Measurements from ENCODE around the gene ORM1. TPM values are rescaled to one million over a fixed set of nuclear protein-coding genes. Genes with fewer than 3 reads are reported as not detected.

Gene ORM1
- total RNA-seq, 1 donor, result not detected

GRCh38 chr9:114357360-114357759 lies 34.5 kb downstream of the ORM1 start:
- H3K4me3 ChIP-seq (ENCODE audit: low read depth, low read length), result no peak overlapping the region
- TF ChIP-seq, protein P1, sequence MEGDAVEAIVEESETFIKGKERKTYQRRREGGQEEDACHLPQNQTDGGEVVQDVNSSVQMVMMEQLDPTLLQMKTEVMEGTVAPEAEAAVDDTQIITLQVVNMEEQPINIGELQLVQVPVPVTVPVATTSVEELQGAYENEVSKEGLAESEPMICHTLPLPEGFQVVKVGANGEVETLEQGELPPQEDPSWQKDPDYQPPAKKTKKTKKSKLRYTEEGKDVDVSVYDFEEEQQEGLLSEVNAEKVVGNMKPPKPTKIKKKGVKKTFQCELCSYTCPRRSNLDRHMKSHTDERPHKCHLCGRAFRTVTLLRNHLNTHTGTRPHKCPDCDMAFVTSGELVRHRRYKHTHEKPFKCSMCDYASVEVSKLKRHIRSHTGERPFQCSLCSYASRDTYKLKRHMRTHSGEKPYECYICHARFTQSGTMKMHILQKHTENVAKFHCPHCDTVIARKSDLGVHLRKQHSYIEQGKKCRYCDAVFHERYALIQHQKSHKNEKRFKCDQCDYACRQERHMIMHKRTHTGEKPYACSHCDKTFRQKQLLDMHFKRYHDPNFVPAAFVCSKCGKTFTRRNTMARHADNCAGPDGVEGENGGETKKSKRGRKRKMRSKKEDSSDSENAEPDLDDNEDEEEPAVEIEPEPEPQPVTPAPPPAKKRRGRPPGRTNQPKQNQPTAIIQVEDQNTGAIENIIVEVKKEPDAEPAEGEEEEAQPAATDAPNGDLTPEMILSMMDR (IDR thresholded peaks at IDR 0.05; ENCODE audit: insufficient read depth, low read depth, low read length), result no peak
- no peak for DNase-seq (ENCODE audit: low read depth)

DNA sequence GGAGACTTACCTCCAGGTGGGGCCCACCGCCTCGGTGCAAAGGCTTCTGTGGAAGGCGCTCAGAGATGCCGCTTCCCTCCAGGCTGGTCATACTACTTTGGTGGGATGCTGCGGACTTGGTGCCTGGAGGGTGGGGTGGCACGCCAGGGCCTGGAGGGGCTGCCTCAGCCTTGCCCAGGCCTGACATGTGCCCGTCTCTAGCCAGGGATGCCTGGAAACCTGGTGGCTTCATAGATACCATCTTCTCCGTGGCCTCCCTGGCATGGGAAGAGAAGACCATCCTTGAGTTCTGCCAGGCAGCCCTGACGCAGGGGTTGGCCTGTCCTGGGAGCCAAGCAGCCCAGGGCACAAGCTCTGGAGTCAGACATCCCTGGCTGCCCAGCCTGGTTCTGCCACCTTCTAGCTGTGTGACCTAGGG lies 35.0 kb downstream of the ORM1 start:
- DNase-seq (ENCODE audit: low read depth), result no peak
- TF ChIP-seq, protein P1 (IDR thresholded peaks at IDR 0.05; ENCODE audit: insufficient read depth, low read depth, low read length), result no peak
- H3K4me3 ChIP-seq (ENCODE audit: low read depth, low read length), result no peak overlapping the region

DNA sequence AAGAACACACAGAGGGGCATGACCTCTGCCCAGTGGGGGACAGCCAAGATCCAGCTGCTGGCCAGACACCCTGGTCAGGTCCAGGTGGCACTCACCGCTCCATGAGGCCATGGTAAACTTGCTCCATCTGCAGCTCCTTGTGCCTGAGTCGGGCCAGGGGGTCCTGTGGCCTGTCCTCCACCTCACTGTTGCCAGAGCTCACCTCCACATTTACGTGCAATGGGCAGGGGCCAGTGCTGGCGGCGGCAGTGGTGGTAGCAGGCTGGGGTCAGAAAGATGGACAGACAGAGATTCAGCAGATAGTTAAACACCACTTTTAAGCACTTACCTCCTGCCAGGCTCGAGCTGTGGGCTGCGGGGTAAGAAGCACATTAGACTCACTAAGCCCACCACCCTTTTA lies 36.9 kb downstream of the ORM1 start:
- no peak for DNase-seq (ENCODE audit: low read depth)
- TF ChIP-seq, protein P1 (IDR thresholded peaks at IDR 0.05; ENCODE audit: insufficient read depth, low read depth, low read length), result no peak
- H3K4me3 ChIP-seq (ENCODE audit: low read depth, low read length), result no peak overlapping the region

DNA sequence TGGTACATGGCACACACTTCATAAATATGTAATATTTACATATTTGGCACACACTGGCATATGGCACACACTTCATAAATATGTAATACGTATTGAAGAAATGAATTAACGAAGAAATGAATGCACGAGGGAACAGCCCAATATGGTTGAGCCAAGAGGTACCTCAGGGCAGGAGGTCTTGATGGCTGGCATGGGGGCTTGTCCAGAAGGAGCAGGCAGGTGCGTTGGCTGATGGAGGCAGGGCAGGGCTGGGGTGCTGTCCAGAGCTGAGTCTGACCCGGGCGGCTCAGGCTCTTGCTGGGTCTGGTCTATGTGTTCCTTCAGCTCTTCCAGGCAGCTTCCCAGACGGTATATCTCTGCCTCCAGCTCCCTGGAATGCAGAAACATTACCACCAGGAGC lies 38.6 kb downstream of the ORM1 start:
- no peak for DNase-seq (ENCODE audit: low read depth)
- H3K4me3 ChIP-seq (ENCODE audit: low read depth, low read length), result no peak overlapping the region
- TF ChIP-seq, protein P1 (IDR thresholded peaks at IDR 0.05; ENCODE audit: insufficient read depth, low read depth, low read length), result no peak

DNA sequence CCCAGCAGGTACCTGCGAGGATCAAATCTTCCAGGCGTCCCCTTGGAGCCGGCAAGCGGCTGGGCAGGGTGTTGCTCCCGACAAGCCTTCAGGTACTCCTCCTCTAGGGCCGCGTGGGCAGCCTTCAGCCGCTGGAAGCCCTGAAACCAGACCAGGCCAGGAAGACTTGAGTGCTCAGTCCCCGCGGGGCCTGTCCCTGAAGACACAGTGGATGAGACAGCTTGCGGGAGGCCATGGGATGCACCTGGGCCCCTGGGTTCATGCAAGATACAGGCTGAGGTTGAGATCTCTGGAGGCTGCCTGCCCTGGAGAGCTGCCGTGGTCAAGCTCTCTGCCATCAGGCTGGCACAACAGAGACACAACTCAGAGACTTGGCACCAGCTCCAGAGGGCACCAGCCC lies 39.5 kb downstream of the ORM1 start:
- TF ChIP-seq, protein P1 (IDR thresholded peaks at IDR 0.05; ENCODE audit: insufficient read depth, low read depth, low read length), result no peak
- no peak overlapping the region for H3K4me3 ChIP-seq (ENCODE audit: low read depth, low read length)
- DNase-seq (ENCODE audit: low read depth), result no peak

DNA sequence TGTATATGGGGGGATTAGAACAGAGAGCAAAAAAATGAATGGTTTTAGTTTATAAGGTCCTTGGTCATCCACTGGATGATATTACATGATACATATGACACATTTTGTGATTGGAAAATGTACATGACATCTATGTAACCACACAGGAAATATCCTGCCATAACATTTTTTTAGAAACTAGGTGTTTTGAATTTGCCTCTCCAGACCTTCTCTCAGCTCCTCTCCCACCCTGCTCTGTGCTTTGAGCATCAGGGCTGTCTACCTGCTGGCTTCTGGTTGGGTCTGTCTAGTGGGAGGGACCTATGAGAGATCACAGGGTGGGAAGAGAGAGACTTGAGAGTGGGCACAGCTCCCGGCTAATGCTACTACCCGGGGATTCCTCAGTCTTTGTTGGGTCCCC lies 40.5 kb downstream of the ORM1 start:
- TF ChIP-seq, protein P1 (IDR thresholded peaks at IDR 0.05; ENCODE audit: insufficient read depth, low read depth, low read length), result no peak
- no peak for DNase-seq (ENCODE audit: low read depth)
- H3K4me3 ChIP-seq (ENCODE audit: low read depth, low read length), result no peak overlapping the region
